Common myeloid progenitor, CD34-positive (primary cell): ENCODE measurements around the gene ADAMTS3.

Experiments used
- CTCF ChIA-PET: fragments of 350-600 bp; sonication (Branson Sonifier 250); formaldehyde crosslinking; loops from one replicate; lab custom pipeline; 2021; ENCODE audit warnings: antibody characterized with exemption; lab: Charles Lee
- POLR2A ChIA-PET: fragments of 350-600 bp; sonication (Branson Sonifier 250); formaldehyde crosslinking; loops from one replicate; lab custom pipeline; 2021; ENCODE audit warnings: antibody characterized with exemption; lab: Charles Lee
- DNase-seq, 3 donors: peaks; one replicate each; pipeline versions ENCODE4 v3.0.0 to v3.0.0-alpha.2; 2013
- H3K27ac ChIP-seq, 2 experiments: 1 replicate in 1 of 2; 2 replicates in 1 of 2; pipeline ENCODE4 v1.7.0; 2013; ENCODE audit warnings: inconsistent platforms in 2 of 2, low read length in 2 of 2, mild to moderate bottlenecking in 2 of 2, low read depth in 1 of 2, moderate library complexity in 1 of 2; ENCODE audit not compliant: severe bottlenecking in 2 of 2, insufficient read depth in 1 of 2, poor library complexity in 1 of 2
- H3K27me3 ChIP-seq, 5 experiments: replicated peaks in 2 of 5; 1 replicate in 3 of 5; 2 replicates in 2 of 5; pipeline versions ENCODE4 v1.6.1 to v1.7.0; 2013; ENCODE audit warnings: low read length in 4 of 5, mild to moderate bottlenecking in 2 of 5, moderate library complexity in 2 of 5, inconsistent platforms in 1 of 5; ENCODE audit not compliant: insufficient read depth in 5 of 5, control insufficient read depth in 4 of 5
- H3K36me3 ChIP-seq, 4 experiments: 1 replicate in 2 of 4; 2 replicates in 2 of 4; pipeline versions ENCODE4 v1.6.1 to v1.7.0; 2013; ENCODE audit warnings: low read length in 3 of 4, control low read depth in 1 of 4, mild to moderate bottlenecking in 1 of 4; ENCODE audit not compliant: control insufficient read depth in 4 of 4, insufficient read depth in 4 of 4
- H3K4me1 ChIP-seq, 4 experiments: 1 replicate in 3 of 4; 2 replicates in 1 of 4; pipeline versions ENCODE4 v1.6.1 to v1.7.1; 2013; ENCODE audit warnings: low read length in 3 of 4, mild to moderate bottlenecking in 3 of 4, control low read depth in 1 of 4, inconsistent platforms in 1 of 4, moderate library complexity in 1 of 4; ENCODE audit not compliant: control insufficient read depth in 4 of 4, insufficient read depth in 4 of 4; ENCODE audit errors: control extremely low read depth in 1 of 4
- H3K4me3 ChIP-seq, 7 experiments: 1 replicate in 4 of 7; 2 replicates in 3 of 7; pipeline versions ENCODE4 v1.5.1 to v1.7.0; 2013; ENCODE audit warnings: mild to moderate bottlenecking in 7 of 7, low read length in 6 of 7, moderate library complexity in 6 of 7, inconsistent platforms in 2 of 7, low read depth in 2 of 7, control low read depth in 1 of 7; ENCODE audit not compliant: insufficient read depth in 4 of 7, control insufficient read depth in 1 of 7; ENCODE audit errors: extremely low read depth in 1 of 7
- H3K9me3 ChIP-seq, 5 experiments: 1 replicate in 4 of 5; 2 replicates in 1 of 5; pipeline versions ENCODE4 v1.6.1 to v1.7.1; 2013; ENCODE audit warnings: low read length in 4 of 5, mild to moderate bottlenecking in 2 of 5, inconsistent platforms in 1 of 5, low read depth in 1 of 5, moderate library complexity in 1 of 5; ENCODE audit not compliant: control insufficient read depth in 4 of 5, insufficient read depth in 2 of 5; ENCODE audit errors: control extremely low read depth in 1 of 5
- WGBS: methylation state at CpG from one replicate; pipeline ENCODE4 v1.1.5; 2013; ENCODE audit not compliant: insufficient coverage; 5-methylcytosine and 5-hydroxymethylcytosine counted together

Gene ADAMTS3

DNA sequence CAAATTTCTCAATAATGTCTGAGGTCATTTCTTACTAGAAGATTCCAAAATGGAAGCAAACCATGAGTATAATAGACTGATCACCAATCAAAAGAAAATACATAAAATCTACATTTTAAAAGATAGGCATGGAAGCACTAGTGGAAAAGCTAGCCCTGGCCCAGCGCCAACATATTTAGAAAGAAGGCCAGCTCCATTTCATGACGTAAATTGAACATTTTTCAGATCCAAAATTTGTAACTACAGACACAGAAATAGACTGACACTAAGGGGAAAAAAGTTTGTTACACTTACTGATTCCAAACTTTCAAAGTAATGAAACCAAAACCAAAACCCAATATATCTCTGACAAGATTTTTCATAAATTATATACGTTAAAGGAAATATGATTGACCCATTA, 117.7 kb downstream of the ADAMTS3 start:
- no peaks in the 10 kb centered on the region for H3K9me3 ChIP-seq
- no peak for DNase-seq
- no peaks in the 10 kb centered on the region for H3K27me3 ChIP-seq
- no peaks in the 10 kb centered on the region for H3K4me1 ChIP-seq
- no peak overlapping the region for H3K27ac ChIP-seq
- ChIA-PET POLR2A (interaction anchor here (0.6 kb wide), 1 partner anchor 108 kb away, joined by 3 read pairs; no protein-coding TSS in a partner anchor), CTCF (no interaction called here)
- H3K4me3 ChIP-seq, result no peak overlapping the region
- no peaks in the 10 kb centered on the region for H3K36me3 ChIP-seq
- WGBS, result no CpG with 5 or more reads among the region's 3 CpGs

GRCh38 chr4:72449705-72450104, 119.3 kb downstream of the ADAMTS3 start:
- Histone ChIP-seq H3K9me3 (no peaks in the 10 kb centered on the region), H3K27me3 (no peaks in the 10 kb centered on the region), H3K27ac (no peak overlapping the region), H3K36me3 (no peaks in the 10 kb centered on the region), H3K4me1 (no peaks in the 10 kb centered on the region), H3K4me3 (no peak overlapping the region)
- DNase-seq, result no peak
- CTCF ChIA-PET, result no interaction called here
- WGBS, result no CpG with 5 or more reads among the region's 1 CpG
- POLR2A ChIA-PET, result no interaction called here

GRCh38 chr4:72448231-72448630, 120.8 kb downstream of the ADAMTS3 start:
- H3K4me1 ChIP-seq, result no peaks in the 10 kb centered on the region
- ChIA-PET CTCF (no interaction called here), POLR2A (no interaction called here)
- DNase-seq, result no peak
- no CpG with 5 or more reads among the region's 4 CpGs for WGBS
- H3K27ac ChIP-seq, result no peak overlapping the region
- H3K36me3 ChIP-seq, result no peaks in the 10 kb centered on the region
- H3K27me3 ChIP-seq, result no peaks in the 10 kb centered on the region
- no peaks in the 10 kb centered on the region for H3K9me3 ChIP-seq
- no peak overlapping the region for H3K4me3 ChIP-seq

DNA sequence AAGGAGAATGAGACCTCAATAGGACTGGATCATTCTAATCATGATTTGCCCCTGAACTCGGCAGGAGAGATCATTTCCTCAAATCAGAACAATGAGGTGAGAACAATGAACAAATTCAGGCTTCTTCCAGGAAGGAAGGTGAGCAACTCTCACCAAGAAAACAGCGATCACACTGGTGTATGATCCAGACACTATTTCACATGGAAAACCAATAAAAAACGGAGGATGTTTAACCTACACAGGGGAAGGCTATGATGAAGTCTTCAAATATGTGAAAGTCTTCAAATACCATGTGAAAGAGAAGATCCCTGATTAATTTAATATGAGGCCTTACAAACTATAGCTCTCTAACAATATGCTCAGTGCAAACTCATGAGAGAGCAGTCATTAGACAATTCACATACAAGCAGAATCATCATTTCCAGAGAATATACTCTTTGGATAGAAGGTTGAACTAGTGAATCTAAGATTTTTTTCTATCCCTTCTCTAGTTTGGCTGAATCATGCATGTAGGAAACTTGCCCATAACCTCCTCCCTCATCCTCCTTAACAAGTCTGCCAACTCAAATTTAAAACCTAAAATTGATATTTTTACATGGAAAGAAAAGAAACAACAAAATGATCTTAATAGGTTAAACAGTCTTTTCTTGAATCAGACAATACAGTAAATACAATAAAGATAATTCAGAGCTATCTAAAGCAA, 122.5 kb downstream of the ADAMTS3 start:
- POLR2A ChIA-PET, result no interaction called here
- WGBS, result 86% methylated on average over 1 of the region's 3 CpGs

GRCh38 chr4:72444092-72444491, 124.9 kb downstream of the ADAMTS3 start:
- WGBS, result no CpG with 5 or more reads among the region's 1 CpG

More for the DNA sequence above, 122.5 kb downstream of the ADAMTS3 start:
- Histone ChIP-seq H3K4me1 (no peaks in the 10 kb centered on the region), H3K4me3 (no peak overlapping the region), H3K27ac (no peak overlapping the region), H3K9me3 (no peaks in the 10 kb centered on the region), H3K27me3 (no peaks in the 10 kb centered on the region), H3K36me3 (no peaks in the 10 kb centered on the region)
- DNase-seq, result no peak
- CTCF ChIA-PET, result interaction anchor here (1.3 kb wide), 1 partner anchor 27 kb away, joined by 4 read pairs; no protein-coding TSS in a partner anchor

GRCh38 chr4:72442715-72443114, 126.3 kb downstream of the ADAMTS3 start:
- WGBS, result 100% methylated on average over 1 of the region's 5 CpGs
- DNase-seq, result no peak
- Histone ChIP-seq H3K4me1 (no peaks in the 10 kb centered on the region), H3K36me3 (no peaks in the 10 kb centered on the region), H3K4me3 (no peak overlapping the region), H3K9me3 (no peaks in the 10 kb centered on the region), H3K27ac (no peak overlapping the region), H3K27me3 (no peaks in the 10 kb centered on the region)
- ChIA-PET CTCF (no interaction called here), POLR2A (no interaction called here)

More at GRCh38 chr4:72444092-72444491, 124.9 kb downstream of the ADAMTS3 start:
- no peaks in the 10 kb centered on the region for H3K36me3 ChIP-seq
- no peak for DNase-seq
- H3K4me1 ChIP-seq, result no peaks in the 10 kb centered on the region
- ChIA-PET CTCF (interaction anchor here (1.7 kb wide), 1 partner anchor 12 kb away, joined by 3 read pairs; no protein-coding TSS in a partner anchor), POLR2A (no interaction called here)
- H3K9me3 ChIP-seq, result no peaks in the 10 kb centered on the region
- H3K27me3 ChIP-seq, result no peaks in the 10 kb centered on the region
- no peak overlapping the region for H3K4me3 ChIP-seq
- no peak overlapping the region for H3K27ac ChIP-seq

DNA sequence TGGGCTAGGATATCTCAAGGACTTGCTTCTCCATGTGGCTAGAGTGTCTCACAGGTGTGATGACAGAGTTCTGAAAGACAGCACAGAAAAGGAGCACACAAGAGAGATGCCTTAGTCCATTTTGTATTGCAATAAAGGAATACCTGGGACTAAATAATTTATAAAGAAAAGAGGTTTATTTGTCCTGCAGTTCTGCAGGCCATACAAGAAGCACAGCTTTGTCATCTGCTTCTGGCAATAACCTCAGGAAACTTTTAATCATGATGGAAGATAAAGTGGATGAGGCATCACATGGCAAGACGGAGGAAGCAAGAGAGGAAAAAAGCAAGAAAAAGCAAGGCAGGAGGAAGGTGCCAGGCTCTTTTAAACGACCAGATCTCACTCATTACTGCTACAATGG, 126.9 kb downstream of the ADAMTS3 start:
- WGBS, result no CpG with 5 or more reads among the region's 2 CpGs
- Histone ChIP-seq H3K36me3 (no peaks in the 10 kb centered on the region), H3K27ac (no peak overlapping the region), H3K4me3 (no peak overlapping the region), H3K27me3 (no peaks in the 10 kb centered on the region), H3K9me3 (no peaks in the 10 kb centered on the region), H3K4me1 (no peaks in the 10 kb centered on the region)
- ChIA-PET POLR2A (no interaction called here), CTCF (no interaction called here)
- DNase-seq, result no peak
